Endodermal cell (in vitro differentiated cells): ENCODE results near the gene PAX8. TPM values are rescaled to one million over a fixed set of nuclear protein-coding genes. Genes with fewer than 3 reads are reported as not detected.

Experiments used
- DNase-seq: peaks from one replicate; pipeline ENCODE4 v3.0.0-alpha.2; 2017
- H3K27ac ChIP-seq: 2 replicates; pipeline ENCODE4 v1.5.1; 2013; ENCODE audit warnings: mild to moderate bottlenecking, low read depth, low read length, moderate library complexity
- H3K27me3 ChIP-seq: 2 replicates; pipeline ENCODE4 v1.6.1; 2013; ENCODE audit warnings: mild to moderate bottlenecking, low read length, moderate library complexity; ENCODE audit not compliant: insufficient read depth, control insufficient read depth, poor library complexity, severe bottlenecking
- H3K36me3 ChIP-seq: 2 replicates; pipeline ENCODE4 v1.7.0; 2013; ENCODE audit warnings: mild to moderate bottlenecking, low read length, moderate library complexity; ENCODE audit not compliant: control insufficient read depth, insufficient read depth
- H3K4me1 ChIP-seq: one replicate; pipeline ENCODE4 v1.7.0; 2013; ENCODE audit warnings: low read length; ENCODE audit not compliant: control insufficient read depth, insufficient read depth
- H3K4me3 ChIP-seq: 2 replicates; pipeline ENCODE4 v1.5.1; 2013; ENCODE audit warnings: mild to moderate bottlenecking, low read length, moderate library complexity
- H3K9ac ChIP-seq: 2 replicates; pipeline ENCODE4 v1.6.1; 2013; ENCODE audit warnings: mild to moderate bottlenecking, low read length, moderate library complexity; ENCODE audit not compliant: poor library complexity, severe bottlenecking; ENCODE audit errors: extremely low read depth
- H3K9me3 ChIP-seq: 2 replicates; pipeline ENCODE4 v1.6.1; 2013; ENCODE audit warnings: mild to moderate bottlenecking, low read length, moderate library complexity; ENCODE audit not compliant: control insufficient read depth
- H3K27ac Mint-ChIP-seq: 2 replicates; pipeline ENCODE4 v1.8.0; 2020; ENCODE audit warnings: mixed read lengths
- H3K27me3 Mint-ChIP-seq: 2 replicates; pipeline ENCODE4 v1.8.0; 2021; ENCODE audit warnings: mild to moderate bottlenecking, mixed read lengths; ENCODE audit not compliant: insufficient read depth
- H3K36me3 Mint-ChIP-seq: 2 replicates; pipeline ENCODE4 v1.8.0; 2020; ENCODE audit warnings: low read depth, mixed read lengths
- H3K4me1 Mint-ChIP-seq: 2 replicates; pipeline ENCODE4 v1.8.0; 2020; ENCODE audit warnings: mixed read lengths
- H3K4me3 Mint-ChIP-seq: 2 replicates; pipeline ENCODE4 v1.8.0; 2020; ENCODE audit warnings: mild to moderate bottlenecking, moderate library complexity, mixed read lengths
- H3K9me3 Mint-ChIP-seq: 2 replicates; pipeline ENCODE4 v1.8.0; 2020; ENCODE audit warnings: mild to moderate bottlenecking, mixed read lengths
- WGBS, 2 experiments: methylation state at CpG; one replicate each; pipeline versions ENCODE4 v1.1.5 to v1.1.7; 2013; ENCODE audit warnings: missing lambda C conversion rate in 2 of 2, mixed read lengths in 1 of 2; ENCODE audit not compliant: insufficient coverage in 1 of 2, insufficient read length in 1 of 2; 5-methylcytosine and 5-hydroxymethylcytosine counted together
- total RNA-seq, 2 donors: library from RNA; stranded (reverse); fragmentation: NEBNext Ultra II Directional in 1 of 2; extraction: Animal tissue kit (Norgen Biotek cat#: 25700) in 1 of 2; gene quantifications; 2 replicates in 1 of 2; 3 replicates in 1 of 2; pipeline ENCODE4 v1.2.1, GENCODE V29; 2021
- TF ChIP-seq, protein P1 (sequence below): fragments of 200-600 bp; sonication (generic); conservative IDR thresholded peaks from 2 replicates; pipeline ENCODE4 v1.5.0; 2021; ENCODE audit warnings: antibody characterized with exemption, mild to moderate bottlenecking

PAX8 gene
- total RNA-seq, 2 donors from 2014 or later: 0.09 to 0.11 TPM

DNA sequence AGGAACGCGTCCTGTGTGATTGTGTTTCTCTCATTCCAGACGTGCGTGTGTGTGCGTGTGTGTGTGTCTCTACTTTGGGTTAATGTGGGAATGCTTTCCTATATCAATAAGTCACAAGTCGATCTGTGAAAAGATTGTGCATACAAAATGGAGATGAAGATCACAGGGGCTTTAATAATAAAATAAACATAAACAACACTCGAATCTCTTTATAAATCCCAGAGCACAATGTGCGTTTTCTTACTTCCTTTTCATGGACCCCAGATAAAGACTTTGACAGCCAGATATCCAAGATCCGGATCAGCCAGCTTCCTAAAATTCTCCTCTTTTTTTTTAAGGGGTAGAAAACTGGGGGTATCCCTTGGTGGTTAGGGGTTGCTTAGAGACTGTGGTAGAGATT is 4.7 kb downstream of the PAX8 start:
- 46 to 53% methylated on average over 4 to 9 of the region's 9 CpGs for WGBS, 2 experiments
- Histone ChIP-seq H3K9me3 (no peaks in the 10 kb centered on the region), H3K4me3 (no peak overlapping the region), H3K27me3 (peaks cover 100% of the 10 kb centered on the region), H3K36me3 (no peaks in the 10 kb centered on the region), H3K27ac (no peak overlapping the region), H3K4me1 (peaks cover 10% of the 10 kb centered on the region), H3K9ac (no peak overlapping the region)
- H3K27ac Mint-ChIP-seq: no peak overlapping the region
- no peaks in the 10 kb centered on the region for H3K9me3 Mint-ChIP-seq
- peaks cover 33% of the 10 kb centered on the region for H3K4me1 Mint-ChIP-seq
- TF ChIP-seq, protein P1, sequence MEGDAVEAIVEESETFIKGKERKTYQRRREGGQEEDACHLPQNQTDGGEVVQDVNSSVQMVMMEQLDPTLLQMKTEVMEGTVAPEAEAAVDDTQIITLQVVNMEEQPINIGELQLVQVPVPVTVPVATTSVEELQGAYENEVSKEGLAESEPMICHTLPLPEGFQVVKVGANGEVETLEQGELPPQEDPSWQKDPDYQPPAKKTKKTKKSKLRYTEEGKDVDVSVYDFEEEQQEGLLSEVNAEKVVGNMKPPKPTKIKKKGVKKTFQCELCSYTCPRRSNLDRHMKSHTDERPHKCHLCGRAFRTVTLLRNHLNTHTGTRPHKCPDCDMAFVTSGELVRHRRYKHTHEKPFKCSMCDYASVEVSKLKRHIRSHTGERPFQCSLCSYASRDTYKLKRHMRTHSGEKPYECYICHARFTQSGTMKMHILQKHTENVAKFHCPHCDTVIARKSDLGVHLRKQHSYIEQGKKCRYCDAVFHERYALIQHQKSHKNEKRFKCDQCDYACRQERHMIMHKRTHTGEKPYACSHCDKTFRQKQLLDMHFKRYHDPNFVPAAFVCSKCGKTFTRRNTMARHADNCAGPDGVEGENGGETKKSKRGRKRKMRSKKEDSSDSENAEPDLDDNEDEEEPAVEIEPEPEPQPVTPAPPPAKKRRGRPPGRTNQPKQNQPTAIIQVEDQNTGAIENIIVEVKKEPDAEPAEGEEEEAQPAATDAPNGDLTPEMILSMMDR: no peak
- no peak overlapping the region for H3K4me3 Mint-ChIP-seq
- no peaks in the 10 kb centered on the region for H3K36me3 Mint-ChIP-seq
- H3K27me3 Mint-ChIP-seq: peaks cover 100% of the 10 kb centered on the region
- no peak for DNase-seq

DNA sequence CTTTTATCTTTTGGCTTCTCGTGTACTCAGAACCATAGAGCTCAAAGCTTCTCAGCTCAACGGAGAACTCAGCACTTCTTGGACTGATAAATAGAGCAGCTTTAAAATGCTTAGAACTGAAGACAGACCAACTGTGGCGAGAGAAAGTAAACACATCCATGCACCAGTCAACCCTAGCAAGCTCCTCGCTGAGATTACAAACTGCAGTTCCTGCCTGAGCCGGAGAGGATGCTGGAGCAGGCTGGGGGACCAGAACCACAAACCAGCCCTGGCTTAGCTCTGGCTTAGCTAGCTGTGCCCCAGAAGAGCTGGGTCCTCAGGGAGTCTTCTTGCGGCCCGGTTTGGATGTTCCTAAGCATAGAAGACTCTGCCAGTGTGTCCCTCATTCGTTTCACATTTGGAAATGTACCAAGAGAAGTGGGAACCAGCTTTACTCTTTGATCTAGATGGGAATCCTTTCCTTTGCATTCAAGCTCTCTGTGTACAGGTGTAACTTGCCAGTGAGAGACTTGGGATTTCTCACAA is 5.6 kb downstream of the PAX8 start:
- no peaks in the 10 kb centered on the region for H3K36me3 Mint-ChIP-seq
- H3K4me1 Mint-ChIP-seq: peaks cover 33% of the 10 kb centered on the region
- H3K27ac Mint-ChIP-seq: no peak overlapping the region
- peaks cover 10% of the 10 kb centered on the region for H3K4me1 ChIP-seq
- H3K27me3 ChIP-seq: peaks cover 100% of the 10 kb centered on the region
- H3K36me3 ChIP-seq: no peaks in the 10 kb centered on the region
- no peak overlapping the region for H3K4me3 Mint-ChIP-seq
- H3K9ac ChIP-seq: no peak overlapping the region
- no peaks in the 10 kb centered on the region for H3K9me3 Mint-ChIP-seq
- WGBS, 2 experiments: 3 to 5% methylated on average over 8 of the region's 8 CpGs
- peak overlapping the region; percentile 11 for H3K4me3 ChIP-seq
- no peaks in the 10 kb centered on the region for H3K9me3 ChIP-seq
- TF ChIP-seq, protein P1: peak; percentile 68
- H3K27me3 Mint-ChIP-seq: peaks cover 99% of the 10 kb centered on the region
- peak; percentile 89 for DNase-seq
- H3K27ac ChIP-seq: no peak overlapping the region

DNA sequence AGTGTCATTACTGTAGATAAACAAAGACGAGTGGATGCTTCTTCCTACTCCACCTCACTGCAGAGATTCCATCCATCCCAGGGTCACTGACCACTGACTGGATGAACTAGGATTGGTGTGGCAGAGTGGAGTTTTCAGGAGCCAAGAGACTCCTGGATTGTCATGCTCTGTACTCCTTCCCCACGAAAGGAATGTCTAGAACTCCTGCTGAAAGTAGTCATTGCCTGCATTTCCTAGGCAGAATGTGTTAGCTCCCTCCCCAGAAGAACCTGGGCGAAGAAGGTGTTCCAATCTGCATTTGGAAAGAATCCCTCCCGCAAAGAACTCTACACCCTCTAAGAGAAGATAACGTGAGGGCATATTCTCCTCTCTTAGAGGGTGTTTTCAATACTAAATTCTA is 6.2 kb downstream of the PAX8 start:
- H3K36me3 Mint-ChIP-seq: no peaks in the 10 kb centered on the region
- no peak for DNase-seq
- no peaks in the 10 kb centered on the region for H3K9me3 Mint-ChIP-seq
- H3K4me3 Mint-ChIP-seq: no peak overlapping the region
- Histone ChIP-seq H3K36me3 (no peaks in the 10 kb centered on the region), H3K27ac (no peak overlapping the region), H3K9ac (no peak overlapping the region), H3K27me3 (peaks cover 100% of the 10 kb centered on the region), H3K4me3 (peak overlapping the region; percentile 11), H3K4me1 (peaks cover 10% of the 10 kb centered on the region), H3K9me3 (no peaks in the 10 kb centered on the region)
- peaks cover 99% of the 10 kb centered on the region for H3K27me3 Mint-ChIP-seq
- TF ChIP-seq, protein P1: no peak
- peaks cover 33% of the 10 kb centered on the region for H3K4me1 Mint-ChIP-seq
- H3K27ac Mint-ChIP-seq: no peak overlapping the region
- 14 to 24% methylated on average over 1 to 5 of the region's 5 CpGs for WGBS, 2 experiments
